ENCODE data around the gene PPP1R3A. TPM values are rescaled to one million over a fixed set of nuclear protein-coding genes. Genes with fewer than 3 reads are reported as not detected.

PPP1R3A gene
- total RNA-seq, 1 donor from 2014 or later = not detected

GRCh38 chr7:113856010-113856409, 62.8 kb downstream of the PPP1R3A start:
- no peak for TF ChIP-seq CTCF (conservative IDR thresholded peaks at IDR 0.05; ENCODE audit: low read depth, low read length)
- DNase-seq (ENCODE audit: low read depth) = no peak
- H3K4me3 ChIP-seq (ENCODE audit: low read depth, low read length) = no peak overlapping the region

- TF ChIP-seq CTCF (conservative IDR thresholded peaks at IDR 0.05; ENCODE audit: low read depth, low read length) = no peak
- DNase-seq (ENCODE audit: low read depth) = no peak
- H3K4me3 ChIP-seq (ENCODE audit: low read depth, low read length) = no peak overlapping the region
Observed at GRCh38 chr7:113840954-113841353, 77.9 kb downstream of the PPP1R3A start.

- TF ChIP-seq CTCF (conservative IDR thresholded peaks at IDR 0.05; ENCODE audit: low read depth, low read length) = no peak
Observed at GRCh38 chr7:113835367-113835766, 83.4 kb downstream of the PPP1R3A start.

GRCh38 chr7:113832196-113832745, 86.5 kb downstream of the PPP1R3A start:
- TF ChIP-seq CTCF (conservative IDR thresholded peaks at IDR 0.05; ENCODE audit: low read depth, low read length) = no peak
- no peak for DNase-seq (ENCODE audit: low read depth)
- no peak overlapping the region for H3K4me3 ChIP-seq (ENCODE audit: low read depth, low read length)

More at GRCh38 chr7:113835367-113835766, 83.4 kb downstream of the PPP1R3A start:
- DNase-seq (ENCODE audit: low read depth) = no peak
- H3K4me3 ChIP-seq (ENCODE audit: low read depth, low read length) = no peak overlapping the region

- no peak overlapping the region for H3K4me3 ChIP-seq (ENCODE audit: low read depth, low read length)
- DNase-seq (ENCODE audit: low read depth) = no peak
- no peak for TF ChIP-seq CTCF (conservative IDR thresholded peaks at IDR 0.05; ENCODE audit: low read depth, low read length)
Observed at GRCh38 chr7:113831556-113831955, 87.3 kb downstream of the PPP1R3A start.

- no peak overlapping the region for H3K4me3 ChIP-seq (ENCODE audit: low read depth, low read length)
- no peak for DNase-seq (ENCODE audit: low read depth)
- no peak for TF ChIP-seq CTCF (conservative IDR thresholded peaks at IDR 0.05; ENCODE audit: low read depth, low read length)
Observed at GRCh38 chr7:113828581-113828980, 90.2 kb downstream of the PPP1R3A start.

All from epithelial cell of proximal tubule (primary cell).